IMR-90 (cell line): ENCODE measurements around the gene SERPINB4.

Source experiments
- CTCF ChIP-seq: conservative IDR thresholded peaks from 2 replicates; pipeline ENCODE4 v1.5.1; 2012; ENCODE audit warnings: mild to moderate bottlenecking, low read depth, low read length, improper control_type of control experiment
- MAFK ChIP-seq: IDR thresholded peaks from 2 replicates; pipeline ENCODE4 v1.6.1; 2012; ENCODE audit warnings: low read depth, low read length, improper control_type of control experiment
- RAD21 ChIP-seq: IDR thresholded peaks from 2 replicates; pipeline ENCODE4 v1.6.1; 2012; ENCODE audit warnings: low read length, improper control_type of control experiment

- TF ChIP-seq CTCF (no peak), RAD21 (no peak), MAFK (no peak)
Observed at GRCh38 chr18:63683890-63684289, 39.8 kb upstream of the SERPINB4 start.
